ENCODE measurements around the gene P4HA3.

The P4HA3 gene

DNA sequence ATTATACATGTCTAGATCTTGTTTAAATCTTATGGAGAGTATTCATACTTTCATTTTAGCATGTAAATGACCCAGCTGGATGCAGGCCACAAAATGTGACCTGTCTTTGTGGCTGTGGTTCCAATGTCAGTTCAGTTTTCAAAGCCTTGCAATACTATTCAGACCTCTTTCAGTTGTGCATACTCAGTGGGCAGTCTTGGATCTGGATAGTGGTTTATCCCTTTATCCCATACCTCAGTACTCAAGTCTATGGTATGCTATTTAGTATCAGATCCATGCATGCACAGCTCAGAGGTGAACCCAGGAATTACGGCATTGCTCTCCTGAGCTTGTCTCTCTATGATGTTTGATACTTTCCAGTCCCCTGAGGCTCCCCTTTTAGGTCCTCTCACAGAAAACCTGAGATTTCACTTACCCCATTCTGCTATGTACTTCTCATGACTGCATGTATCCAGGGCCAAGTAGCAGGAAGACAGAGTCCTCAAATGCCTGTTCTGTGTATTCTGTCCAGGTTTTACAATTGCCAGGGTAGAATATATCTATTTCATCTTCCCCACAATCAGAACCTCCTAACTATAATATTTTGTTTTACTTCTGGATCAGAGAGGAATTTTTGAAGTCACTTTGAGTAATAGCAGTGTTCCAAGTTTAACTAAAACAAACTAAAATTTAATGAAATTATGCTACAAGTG is 6.9 kb upstream of the P4HA3 start:
- no peak for DNase-seq (ENCODE audit: extremely low read depth in 1 of 2, low read depth in 1 of 2)

GRCh38 chr11:74316772-74317505 is 5.5 kb upstream of the P4HA3 start:
- DNase-seq (ENCODE audit: extremely low read depth in 1 of 2, low read depth in 1 of 2): no peak

DNA sequence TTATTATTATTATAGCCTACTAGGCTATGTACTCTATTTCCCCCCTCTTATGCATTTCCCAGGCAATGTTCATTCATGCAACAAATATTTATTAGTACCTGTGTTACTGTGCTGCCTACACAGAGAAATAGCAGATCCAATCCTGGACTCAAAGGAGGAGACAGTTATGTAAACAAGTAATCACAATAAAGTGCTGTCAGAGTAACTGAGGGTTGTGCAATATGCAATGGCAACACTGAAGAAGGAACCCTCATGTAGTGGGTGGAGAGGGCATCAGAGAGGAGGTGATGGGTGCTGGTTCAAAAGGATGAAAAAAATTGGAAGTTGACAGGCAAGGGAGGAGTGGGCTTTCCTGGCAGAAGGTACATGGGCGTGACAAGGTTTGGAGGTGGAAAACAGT is 886 bp upstream of the P4HA3 start:
- DNase-seq (ENCODE audit: extremely low read depth in 1 of 2, low read depth in 1 of 2): no peak

GRCh38 chr11:74310857-74311256 is 583 bp downstream of the P4HA3 start:
- no peak for DNase-seq (ENCODE audit: extremely low read depth in 1 of 2, low read depth in 1 of 2)

GRCh38 chr11:74307434-74307833 is 4.0 kb downstream of the P4HA3 start:
- no peak for DNase-seq (ENCODE audit: extremely low read depth in 1 of 2, low read depth in 1 of 2)

DNA sequence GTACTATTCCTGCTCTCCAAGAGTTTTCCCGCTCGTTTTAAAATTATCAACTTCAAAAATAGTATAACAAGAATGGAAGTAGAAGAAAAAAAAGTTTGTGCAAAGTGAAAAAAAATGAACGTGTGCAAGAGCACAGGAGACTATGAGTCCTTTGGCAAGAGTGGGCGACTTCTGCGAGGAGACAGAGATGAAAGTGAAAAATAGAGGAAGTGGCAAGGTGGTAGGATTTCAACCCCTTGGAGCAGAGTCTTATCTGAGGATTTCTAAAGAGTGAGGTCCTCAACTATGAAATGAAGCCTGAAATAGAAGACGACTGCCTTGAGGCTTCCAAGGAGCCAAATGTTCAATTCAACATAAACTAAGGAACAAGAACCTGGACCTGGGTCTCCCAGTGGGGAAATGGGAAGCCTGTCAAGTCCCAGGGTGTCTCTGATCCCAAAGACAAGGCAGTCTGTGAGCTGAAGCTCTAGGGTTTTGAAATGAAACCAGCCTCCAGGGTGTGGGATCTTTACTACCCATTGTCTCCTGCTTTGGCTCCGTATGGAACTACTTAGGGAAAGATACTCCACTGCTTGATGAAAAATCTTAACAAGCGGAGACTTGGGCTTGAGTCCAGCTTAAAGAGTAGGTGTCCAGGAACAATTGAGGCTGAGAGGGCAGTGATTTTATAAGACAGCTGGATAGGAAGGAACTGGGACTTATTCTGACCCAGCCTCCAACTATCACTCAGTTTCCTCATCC is 4.8 kb downstream of the P4HA3 start:
- DNase-seq (ENCODE audit: extremely low read depth in 1 of 2, low read depth in 1 of 2): no peak

DNA sequence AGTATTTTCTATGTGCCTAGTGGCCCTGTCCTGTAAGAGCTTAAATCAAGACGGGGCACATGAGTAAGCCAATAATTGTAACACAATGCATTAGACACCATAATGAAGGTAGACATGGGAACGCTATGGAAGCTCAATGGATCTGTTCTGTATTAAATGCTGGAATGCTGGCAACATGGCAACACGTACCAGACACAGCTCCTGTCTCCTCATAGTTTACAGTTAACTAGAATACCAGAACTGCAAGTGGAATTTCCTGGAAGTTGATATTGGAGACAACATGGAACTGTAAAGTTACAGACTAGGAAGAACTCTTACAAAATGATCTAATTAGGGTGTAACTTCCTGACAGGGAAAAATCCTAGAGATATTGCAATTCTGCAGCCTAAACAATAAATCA is 12.4 kb downstream of the P4HA3 start:
- no peak for DNase-seq (ENCODE audit: extremely low read depth in 1 of 2, low read depth in 1 of 2)

- DNase-seq (ENCODE audit: extremely low read depth in 1 of 2, low read depth in 1 of 2): no peak
Measured at GRCh38 chr11:74297484-74297883, 14.0 kb downstream of the P4HA3 start.

GRCh38 chr11:74288911-74289310 is 22.5 kb downstream of the P4HA3 start:
- DNase-seq (ENCODE audit: extremely low read depth in 1 of 2, low read depth in 1 of 2): no peak

- DNase-seq (ENCODE audit: extremely low read depth in 1 of 2, low read depth in 1 of 2): no peak
Measured at GRCh38 chr11:74288161-74288560, 23.3 kb downstream of the P4HA3 start.

DNA sequence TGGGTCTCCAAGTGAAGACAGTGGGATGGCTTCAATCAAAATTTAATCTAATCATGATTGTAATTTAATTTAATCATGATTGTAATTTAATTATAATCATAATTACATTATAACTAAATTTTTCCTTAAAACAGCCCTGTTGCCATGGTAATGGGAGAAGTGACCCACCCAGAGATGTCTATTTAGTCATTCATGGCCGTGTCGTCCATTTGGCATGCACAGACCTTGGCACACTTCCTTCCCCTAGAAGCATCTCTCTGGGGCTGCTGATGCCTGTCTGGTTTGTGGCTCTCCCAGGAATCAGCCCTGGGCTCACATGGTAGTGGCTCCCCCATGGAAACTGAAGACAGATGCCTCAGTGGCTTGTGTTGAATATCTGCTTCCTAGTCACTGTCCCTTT is 27.0 kb downstream of the P4HA3 start:
- DNase-seq (ENCODE audit: extremely low read depth in 1 of 2, low read depth in 1 of 2): no peak

GRCh38 chr11:74283580-74284180 is 27.8 kb downstream of the P4HA3 start:
- no peak for DNase-seq (ENCODE audit: extremely low read depth in 1 of 2, low read depth in 1 of 2)

- no peak for DNase-seq (ENCODE audit: extremely low read depth in 1 of 2, low read depth in 1 of 2)
Measured at GRCh38 chr11:74282914-74283371, 28.5 kb downstream of the P4HA3 start.

- no peak for DNase-seq (ENCODE audit: extremely low read depth in 1 of 2, low read depth in 1 of 2)
Measured at GRCh38 chr11:74282421-74282820, 29.0 kb downstream of the P4HA3 start.

GRCh38 chr11:74280494-74280893 is 30.9 kb downstream of the P4HA3 start:
- DNase-seq (ENCODE audit: extremely low read depth in 1 of 2, low read depth in 1 of 2): no peak

DNA sequence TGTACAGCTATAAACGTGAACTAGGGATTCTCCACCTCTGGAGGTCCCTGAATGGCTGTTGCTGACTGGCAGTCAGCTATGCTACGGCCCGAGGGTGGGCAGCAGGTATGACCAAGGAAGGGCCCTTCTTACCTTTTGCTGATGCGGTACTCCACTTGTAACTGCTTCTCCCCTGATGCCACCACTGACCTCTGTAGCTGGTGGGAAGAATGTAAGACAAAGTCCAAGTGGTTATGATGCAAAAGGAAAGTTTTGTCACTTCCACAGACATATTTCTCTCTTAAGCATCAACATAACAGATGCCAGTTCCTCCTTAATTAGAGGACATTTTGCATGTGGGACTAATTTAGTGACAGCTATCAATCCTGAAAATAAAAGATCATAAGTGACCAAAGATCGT is 32.2 kb downstream of the P4HA3 start:
- DNase-seq (ENCODE audit: extremely low read depth in 1 of 2, low read depth in 1 of 2): no peak

DNA sequence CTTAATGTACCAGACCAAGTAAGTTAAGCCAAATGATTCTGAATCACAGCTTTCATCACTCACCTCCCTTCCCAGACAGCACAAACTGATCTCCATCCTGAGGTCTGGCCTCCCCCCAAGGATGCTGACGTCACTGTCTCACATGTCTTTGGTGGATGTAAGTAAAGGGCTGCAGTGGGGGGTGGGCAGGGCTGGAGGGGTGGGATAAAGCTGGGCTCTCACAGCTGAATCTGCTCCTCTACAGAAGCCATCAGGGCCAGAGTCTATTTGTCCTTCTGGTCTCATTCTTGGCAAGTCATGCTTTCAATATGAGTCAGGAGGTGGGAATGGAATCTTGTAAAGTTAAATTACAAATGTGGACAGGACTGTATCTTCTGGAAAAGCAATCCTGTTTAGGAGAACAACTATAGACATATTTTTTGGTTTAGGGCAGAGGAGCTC is 32.7 kb downstream of the P4HA3 start:
- DNase-seq (ENCODE audit: extremely low read depth in 1 of 2, low read depth in 1 of 2): no peak

DNA sequence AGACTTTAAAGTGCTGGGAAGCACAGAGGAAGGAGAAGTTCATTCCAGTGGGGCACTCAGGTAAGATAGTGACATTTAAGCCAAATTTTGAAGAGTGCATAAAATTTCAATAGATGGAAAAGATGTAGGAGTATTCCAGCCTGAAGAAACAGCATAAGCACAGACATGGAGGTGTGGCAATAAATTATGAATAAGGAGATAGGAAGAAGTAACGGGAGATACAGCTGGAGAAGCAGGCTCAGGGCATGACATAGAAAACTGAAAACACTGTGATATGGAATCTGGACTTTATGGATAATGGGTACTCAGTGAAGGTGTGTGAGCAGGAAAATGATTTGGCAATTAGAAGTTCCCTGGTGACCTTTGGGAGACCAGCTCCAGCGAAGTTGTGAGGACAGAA is 33.3 kb downstream of the P4HA3 start:
- no peak for DNase-seq (ENCODE audit: extremely low read depth in 1 of 2, low read depth in 1 of 2)

- DNase-seq (ENCODE audit: extremely low read depth in 1 of 2, low read depth in 1 of 2): no peak
Measured at GRCh38 chr11:74276581-74276980, 34.9 kb downstream of the P4HA3 start.

DNA sequence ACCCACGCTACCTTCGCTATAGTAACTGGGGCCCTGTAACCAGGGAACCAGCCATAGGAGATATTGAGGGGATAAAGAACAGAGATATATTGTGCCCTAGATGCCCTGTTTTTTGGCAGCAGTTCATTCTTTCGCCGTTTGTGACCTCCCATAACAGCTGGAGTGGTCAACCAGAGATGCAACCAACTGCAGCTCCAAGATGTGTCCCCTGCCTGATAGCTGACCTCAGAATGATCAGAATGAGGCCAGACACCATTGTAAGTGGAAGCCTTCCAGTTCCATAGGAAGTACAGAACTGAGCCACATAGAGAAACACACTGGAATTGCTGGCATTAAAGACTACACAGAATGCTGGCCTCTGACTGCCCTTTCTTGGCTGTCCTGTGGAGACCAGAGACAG is 39.2 kb downstream of the P4HA3 start:
- no peak for DNase-seq (ENCODE audit: extremely low read depth in 1 of 2, low read depth in 1 of 2)

GRCh38 chr11:74269161-74269811 is 42.2 kb downstream of the P4HA3 start:
- DNase-seq (ENCODE audit: extremely low read depth in 1 of 2, low read depth in 1 of 2): no peak
